ENCODE measurements around the gene ADM2. TPM values are rescaled to one million over a fixed set of nuclear protein-coding genes. Genes with fewer than 3 reads are reported as not detected.

ADM2 gene
- total RNA-seq, 1 experiment from 2014 or later = 11.9 TPM

DNA sequence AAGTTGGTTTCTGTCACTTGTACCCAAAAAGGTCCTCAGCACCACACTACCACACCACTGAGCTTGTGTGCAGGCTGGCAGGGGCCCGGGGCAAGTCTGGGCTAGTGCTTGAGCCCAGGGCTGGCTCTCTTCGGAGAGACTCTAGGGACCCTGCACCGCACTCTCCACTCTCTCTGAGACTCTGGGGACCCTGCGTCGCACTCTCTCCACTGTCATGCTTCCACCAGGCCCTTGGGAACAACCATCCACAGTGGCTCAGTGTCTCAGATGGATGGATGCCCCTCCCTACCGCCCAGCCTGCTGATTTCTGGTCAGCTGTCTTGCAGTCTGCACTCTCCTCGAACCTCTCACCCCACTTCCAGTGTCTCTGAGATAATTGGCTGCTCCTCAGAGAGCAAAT, 4.5 kb upstream of the ADM2 start:
- Histone ChIP-seq H3K4ac (ENCODE audit: low read depth, low read length) (no peak overlapping the region), H3K23me2 (ENCODE audit: insufficient read length, low read depth, low read length, poor library complexity, severe bottlenecking) (peaks cover 18% of the 10 kb centered on the region), H2AK5ac (ENCODE audit: insufficient read length, low read length) (no peak overlapping the region), H4K5ac (ENCODE audit: insufficient read length, low read depth, low read length) (no peak overlapping the region), H3K9me3 (ENCODE audit: control insufficient read depth, low read depth, low read length) (no peaks in the 10 kb centered on the region), H3K23ac (ENCODE audit: insufficient read length, low read depth, low read length) (no peak overlapping the region), H2BK20ac (ENCODE audit: low read depth, low read length, poor library complexity, severe bottlenecking) (no peak overlapping the region), H3K9ac (ENCODE audit: extremely low read depth, insufficient read length, low read length) (no peak overlapping the region), H2BK15ac (ENCODE audit: low read depth, low read length) (no peak overlapping the region), H3K27me3 (ENCODE audit: insufficient read depth, low read length) (peaks cover 9% of the 10 kb centered on the region; the same call in 1 of the 2 replicates), H3T11ph (ENCODE audit: low read length) (no peak overlapping the region), H2AFZ (ENCODE audit: low read length) (no peak overlapping the region), H3K79me1 (ENCODE audit: insufficient read depth, low read depth, low read length, poor library complexity, severe bottlenecking) (peaks cover 11% of the 10 kb centered on the region), H3K4me1 (ENCODE audit: insufficient read depth, low read length) (no peaks in the 10 kb centered on the region; the same call in 1 of the 2 replicates), H4K91ac (ENCODE audit: insufficient read length, low read depth, low read length) (no peak overlapping the region), H2BK5ac (ENCODE audit: insufficient read length, low read length) (no peak overlapping the region), H3K18ac (ENCODE audit: insufficient read length, low read depth, low read length) (peak overlapping the region; percentile 23), H3K56ac (ENCODE audit: insufficient read length, low read depth, low read length) (no peak overlapping the region), H3K27ac (ENCODE audit: insufficient read length, low read depth, low read length) (no peak overlapping the region), H4K8ac (replicated peaks; ENCODE audit: insufficient read length, low read depth, low read length) (no peak overlapping the region), H3K4me2 (ENCODE audit: insufficient read depth, insufficient read length, low read length) (no peak overlapping the region), H3K79me2 (ENCODE audit: insufficient read depth, low read length) (peaks cover 16% of the 10 kb centered on the region; the same call in 1 of the 2 replicates), H2BK120ac (ENCODE audit: low read depth, low read length, poor library complexity, severe bottlenecking) (no peak overlapping the region), H4K20me1 (ENCODE audit: control insufficient read depth, insufficient read depth, insufficient read length) (peaks cover 4% of the 10 kb centered on the region), H3K14ac (ENCODE audit: insufficient read depth, low read length) (no peak overlapping the region; the same call in 1 of the 2 replicates), H2BK12ac (ENCODE audit: insufficient read length, low read depth, low read length) (peak overlapping the region; percentile 29)
- peak overlapping the region in 2 of 3 experiments; percentile 15 to 53; a peak in 2 of 7 replicates for H3K27ac Mint-ChIP-seq
- H3K27me3 Mint-ChIP-seq (ENCODE audit: low read depth) = peaks cover 36% of the 10 kb centered on the region
- peaks cover 26 to 30% of the 10 kb centered on the region in 2 experiments for H3K4me1 Mint-ChIP-seq
- H3K9me3 Mint-ChIP-seq = no peaks in the 10 kb centered on the region
- no peak overlapping the region for H3K4me3 Mint-ChIP-seq
- DNase-seq = no peak
- H3K36me3 Mint-ChIP-seq (ENCODE audit: insufficient read depth in 1 of 3, low read depth in 3 of 3) = peaks cover 0 to 7% (median 0%) of the 10 kb centered on the region in 3 experiments; a peak in 4 of 7 replicates
- no CpG with 5 or more reads among the region's 7 CpGs for WGBS (ENCODE audit: extremely low coverage, insufficient read length, low lambda C conversion rate)
- TF ChIP-seq, protein P1, sequence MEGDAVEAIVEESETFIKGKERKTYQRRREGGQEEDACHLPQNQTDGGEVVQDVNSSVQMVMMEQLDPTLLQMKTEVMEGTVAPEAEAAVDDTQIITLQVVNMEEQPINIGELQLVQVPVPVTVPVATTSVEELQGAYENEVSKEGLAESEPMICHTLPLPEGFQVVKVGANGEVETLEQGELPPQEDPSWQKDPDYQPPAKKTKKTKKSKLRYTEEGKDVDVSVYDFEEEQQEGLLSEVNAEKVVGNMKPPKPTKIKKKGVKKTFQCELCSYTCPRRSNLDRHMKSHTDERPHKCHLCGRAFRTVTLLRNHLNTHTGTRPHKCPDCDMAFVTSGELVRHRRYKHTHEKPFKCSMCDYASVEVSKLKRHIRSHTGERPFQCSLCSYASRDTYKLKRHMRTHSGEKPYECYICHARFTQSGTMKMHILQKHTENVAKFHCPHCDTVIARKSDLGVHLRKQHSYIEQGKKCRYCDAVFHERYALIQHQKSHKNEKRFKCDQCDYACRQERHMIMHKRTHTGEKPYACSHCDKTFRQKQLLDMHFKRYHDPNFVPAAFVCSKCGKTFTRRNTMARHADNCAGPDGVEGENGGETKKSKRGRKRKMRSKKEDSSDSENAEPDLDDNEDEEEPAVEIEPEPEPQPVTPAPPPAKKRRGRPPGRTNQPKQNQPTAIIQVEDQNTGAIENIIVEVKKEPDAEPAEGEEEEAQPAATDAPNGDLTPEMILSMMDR (conservative IDR thresholded peaks at IDR 0.05) = no peak
